GM18517 (cell line): ENCODE data around the gene R3HDM1.
"Not testable (repeated sequence)": the region's sequence is repeated elsewhere in the genome, so short reads cannot be mapped to it uniquely, and the experiment has no call there.

Experiments
- ATAC-seq: cut with Tn5 transposase; IDR thresholded peaks from one replicate; pipeline ENCODE4 v1.9.1; 2021; ENCODE audit warnings: mild to moderate bottlenecking, moderate library complexity; ENCODE audit not compliant: unreplicated experiment

R3HDM1 gene

GRCh38 chr2:135703300-135703699 is 172.0 kb downstream of the R3HDM1 start:
- no peak for ATAC-seq

GRCh38 chr2:135704075-135704474 is 172.8 kb downstream of the R3HDM1 start:
- not testable (repeated sequence) for ATAC-seq

- ATAC-seq = no peak
These were observed 176.9 kb downstream of the R3HDM1 start for GRCh38 chr2:135708159-135708558.

GRCh38 chr2:135709992-135710391 is 178.7 kb downstream of the R3HDM1 start:
- ATAC-seq = peak; percentile 63

- not testable (repeated sequence) for ATAC-seq
These were observed 183.8 kb downstream of the R3HDM1 start for GRCh38 chr2:135715086-135715485.

GRCh38 chr2:135728064-135728743 is 196.9 kb downstream of the R3HDM1 start:
- ATAC-seq = no peak

GRCh38 chr2:135732561-135732960 is 201.3 kb downstream of the R3HDM1 start:
- ATAC-seq = no peak

GRCh38 chr2:135733045-135733444 is 201.8 kb downstream of the R3HDM1 start:
- ATAC-seq = no peak

GRCh38 chr2:135736546-135736945 is 205.3 kb downstream of the R3HDM1 start:
- ATAC-seq = no peak

- ATAC-seq = no peak
These were observed 208.9 kb downstream of the R3HDM1 start for GRCh38 chr2:135740206-135740605.

- ATAC-seq = no peak
These were observed 209.7 kb downstream of the R3HDM1 start for GRCh38 chr2:135741043-135741394.

GRCh38 chr2:135741395-135742324 is 210.4 kb downstream of the R3HDM1 start, which contains the start of gene UBXN4:
UBXN4 (plus strand) TSS chr2:135741855; CDS start chr2:135741930, 75 bp downstream.
- peak; percentile 82 for ATAC-seq

GRCh38 chr2:135742325-135742757 is 211.1 kb downstream of the R3HDM1 start:
- ATAC-seq = peak; percentile 16

- ATAC-seq = no peak
These were observed 212.6 kb downstream of the R3HDM1 start for GRCh38 chr2:135743860-135744259.

GRCh38 chr2:135744760-135745314 is 213.6 kb downstream of the R3HDM1 start:
- ATAC-seq = peak; percentile 19

GRCh38 chr2:135745545-135745944 is 214.3 kb downstream of the R3HDM1 start:
- ATAC-seq = no peak

GRCh38 chr2:135755573-135755972 is 224.3 kb downstream of the R3HDM1 start:
- no peak for ATAC-seq

- ATAC-seq = no peak
These were observed 225.4 kb downstream of the R3HDM1 start for GRCh38 chr2:135756692-135757091.

GRCh38 chr2:135762022-135762421 is 230.7 kb downstream of the R3HDM1 start:
- no peak for ATAC-seq

- no peak for ATAC-seq
These were observed 231.2 kb downstream of the R3HDM1 start for GRCh38 chr2:135762530-135762929.

- ATAC-seq = no peak
These were observed 237.6 kb downstream of the R3HDM1 start for GRCh38 chr2:135768863-135769262.

GRCh38 chr2:135773319-135773718 is 242.0 kb downstream of the R3HDM1 start:
- ATAC-seq = no peak
